ENCODE results near the gene RHBDD1. TPM values are rescaled to one million over a fixed set of nuclear protein-coding genes. Genes with fewer than 3 reads are reported as not detected.
A peak's percentile ranks its signal among the peaks of the same experiment; 100 is the strongest.

RHBDD1 gene
- total RNA-seq, 1 donor from 2014 or later = 14.1 TPM

DNA sequence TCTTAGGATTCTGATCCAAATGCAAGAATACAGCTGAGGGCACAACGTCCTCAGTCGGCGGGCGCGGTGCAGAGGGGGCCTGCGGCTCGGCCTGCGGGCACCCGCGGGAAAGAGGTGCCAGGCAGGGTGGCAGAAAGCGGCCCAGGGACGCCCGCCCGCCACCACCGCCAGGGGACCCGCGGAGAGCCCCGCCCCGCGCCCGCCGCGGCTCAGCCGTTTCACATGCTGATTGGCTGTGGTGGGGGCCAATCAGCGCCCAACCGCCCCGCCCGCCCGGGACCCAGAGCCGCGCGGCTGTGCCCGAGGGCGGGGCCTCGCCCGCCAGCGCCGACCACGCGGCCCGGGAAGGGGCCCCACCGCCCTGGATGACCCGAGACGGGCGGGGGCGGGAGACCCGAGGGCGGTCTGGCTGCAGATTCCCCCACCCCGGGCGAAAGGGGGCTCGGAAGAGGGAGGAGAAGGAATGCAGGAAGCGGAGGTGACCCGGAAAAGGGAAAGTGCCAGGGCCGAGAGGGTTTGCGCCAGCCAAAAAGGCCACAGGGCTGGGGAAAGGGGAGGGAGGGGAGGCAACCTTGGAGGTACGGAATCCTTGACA lies 44.3 kb upstream of the RHBDD1 start:
- peak overlapping the region; percentile 69 for H3K4me3 ChIP-seq (ENCODE audit: low read depth, low read length)
- TF ChIP-seq, protein P1, sequence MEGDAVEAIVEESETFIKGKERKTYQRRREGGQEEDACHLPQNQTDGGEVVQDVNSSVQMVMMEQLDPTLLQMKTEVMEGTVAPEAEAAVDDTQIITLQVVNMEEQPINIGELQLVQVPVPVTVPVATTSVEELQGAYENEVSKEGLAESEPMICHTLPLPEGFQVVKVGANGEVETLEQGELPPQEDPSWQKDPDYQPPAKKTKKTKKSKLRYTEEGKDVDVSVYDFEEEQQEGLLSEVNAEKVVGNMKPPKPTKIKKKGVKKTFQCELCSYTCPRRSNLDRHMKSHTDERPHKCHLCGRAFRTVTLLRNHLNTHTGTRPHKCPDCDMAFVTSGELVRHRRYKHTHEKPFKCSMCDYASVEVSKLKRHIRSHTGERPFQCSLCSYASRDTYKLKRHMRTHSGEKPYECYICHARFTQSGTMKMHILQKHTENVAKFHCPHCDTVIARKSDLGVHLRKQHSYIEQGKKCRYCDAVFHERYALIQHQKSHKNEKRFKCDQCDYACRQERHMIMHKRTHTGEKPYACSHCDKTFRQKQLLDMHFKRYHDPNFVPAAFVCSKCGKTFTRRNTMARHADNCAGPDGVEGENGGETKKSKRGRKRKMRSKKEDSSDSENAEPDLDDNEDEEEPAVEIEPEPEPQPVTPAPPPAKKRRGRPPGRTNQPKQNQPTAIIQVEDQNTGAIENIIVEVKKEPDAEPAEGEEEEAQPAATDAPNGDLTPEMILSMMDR (conservative IDR thresholded peaks at IDR 0.05; ENCODE audit: low read depth, low read length) = peak; percentile 34
- no peak for DNase-seq (ENCODE audit: low read depth)

DNA sequence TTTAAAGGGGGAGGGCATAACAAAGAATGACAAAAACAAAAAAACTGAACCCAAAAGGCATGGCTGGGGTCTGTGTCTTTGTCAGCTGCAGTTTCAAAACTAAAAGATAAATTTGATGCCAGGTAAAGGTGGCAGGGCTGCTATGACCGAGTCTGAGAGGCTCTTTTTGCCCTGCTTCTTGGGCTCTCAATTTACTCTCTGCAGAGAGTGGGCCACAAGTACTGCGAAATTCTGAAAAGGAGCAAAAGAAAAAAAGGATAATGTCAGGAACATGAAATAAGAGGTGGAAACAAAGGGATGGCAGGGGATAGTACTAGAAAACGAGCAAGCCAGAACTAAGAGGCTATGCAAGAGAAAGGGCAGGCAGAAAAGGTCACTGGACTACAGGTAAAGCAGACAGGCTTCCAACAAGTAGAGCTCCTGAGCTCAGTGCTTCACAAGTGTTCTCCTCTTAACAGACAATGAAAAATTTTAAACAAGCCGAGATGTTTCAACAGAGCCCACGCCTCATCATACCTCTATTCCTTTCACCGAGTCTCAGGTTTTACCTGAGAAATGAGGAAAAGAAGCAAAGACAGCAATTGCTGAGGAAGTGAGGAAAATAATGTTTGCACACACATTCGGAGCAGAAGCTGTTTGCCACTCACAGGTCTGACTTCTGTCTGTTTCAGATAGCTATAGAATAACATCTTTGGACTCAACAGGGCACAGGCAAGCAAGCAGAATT lies 43.5 kb upstream of the RHBDD1 start:
- peak overlapping the region; percentile 69 for H3K4me3 ChIP-seq (ENCODE audit: low read depth, low read length)
- no peak for DNase-seq (ENCODE audit: low read depth)
- TF ChIP-seq, protein P1 (conservative IDR thresholded peaks at IDR 0.05; ENCODE audit: low read depth, low read length) = no peak

DNA sequence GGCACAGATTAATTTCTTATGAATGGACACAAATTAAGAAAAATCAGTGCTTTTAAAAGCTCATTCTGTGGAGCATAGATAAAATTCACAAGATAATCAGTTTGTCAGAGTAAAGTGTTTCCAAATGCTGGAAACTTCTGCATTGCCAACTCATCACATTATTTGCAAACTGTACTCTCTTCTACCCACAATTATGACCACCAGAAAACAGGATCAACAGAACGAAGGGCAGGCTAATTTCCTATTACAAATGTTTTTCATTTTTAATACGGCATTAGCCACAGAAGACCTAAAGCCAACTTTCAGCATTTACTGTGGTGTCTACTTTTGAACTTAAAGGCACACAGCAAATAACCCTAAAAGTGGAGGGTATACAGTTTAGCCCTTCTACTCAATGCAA lies 42.2 kb upstream of the RHBDD1 start:
- TF ChIP-seq, protein P1 (conservative IDR thresholded peaks at IDR 0.05; ENCODE audit: low read depth, low read length) = no peak
- H3K4me3 ChIP-seq (ENCODE audit: low read depth, low read length) = peak overlapping the region; percentile 69
- no peak for DNase-seq (ENCODE audit: low read depth)

DNA sequence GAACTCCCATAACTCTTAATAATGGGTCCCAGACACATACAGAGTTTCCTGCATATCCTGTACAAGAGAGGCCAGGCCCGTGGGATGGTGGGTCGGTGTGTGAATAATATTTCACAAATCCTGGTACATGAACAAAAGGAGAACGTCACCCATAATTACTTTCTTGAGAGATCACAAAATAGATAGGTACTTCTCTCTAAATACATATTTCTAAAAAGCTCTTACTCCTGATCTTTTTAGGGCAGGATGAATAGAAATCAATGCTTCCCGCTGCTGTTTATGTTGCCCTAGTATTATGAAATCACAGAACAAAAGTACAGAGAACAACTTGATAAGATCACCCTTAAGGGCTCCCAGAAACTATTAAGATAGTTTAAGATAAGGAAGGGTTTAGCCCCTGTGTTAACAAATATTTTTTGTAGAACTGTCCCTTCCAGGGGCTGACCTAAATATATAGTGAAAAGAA lies 41.6 kb upstream of the RHBDD1 start:
- TF ChIP-seq, protein P1 (conservative IDR thresholded peaks at IDR 0.05; ENCODE audit: low read depth, low read length) = no peak
- DNase-seq (ENCODE audit: low read depth) = no peak
- peak overlapping the region; percentile 69 for H3K4me3 ChIP-seq (ENCODE audit: low read depth, low read length)

DNA sequence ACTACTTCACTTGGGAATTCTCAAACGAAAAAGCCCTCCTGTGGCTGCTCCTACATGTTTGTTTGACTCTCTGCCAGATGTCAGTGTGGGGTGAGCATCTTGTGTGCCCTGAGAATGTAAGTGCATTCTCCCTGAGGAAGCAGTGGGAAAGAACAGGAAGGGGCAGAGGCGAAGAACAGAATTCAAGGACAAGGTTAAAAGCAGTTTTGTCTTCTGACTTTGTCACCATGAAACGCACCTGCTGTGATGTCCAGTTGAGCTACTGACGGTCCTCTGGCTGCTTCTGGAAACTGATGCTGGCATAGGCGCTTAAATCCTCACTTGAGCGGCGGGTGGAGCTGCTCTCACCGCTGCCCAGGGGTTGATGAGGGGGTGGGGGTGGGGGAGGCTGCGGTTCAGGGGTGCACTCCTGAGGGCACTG lies 41.1 kb upstream of the RHBDD1 start:
- H3K4me3 ChIP-seq (ENCODE audit: low read depth, low read length) = peak overlapping the region; percentile 69
- no peak for DNase-seq (ENCODE audit: low read depth)
- TF ChIP-seq, protein P1 (conservative IDR thresholded peaks at IDR 0.05; ENCODE audit: low read depth, low read length) = peak; percentile 12

DNA sequence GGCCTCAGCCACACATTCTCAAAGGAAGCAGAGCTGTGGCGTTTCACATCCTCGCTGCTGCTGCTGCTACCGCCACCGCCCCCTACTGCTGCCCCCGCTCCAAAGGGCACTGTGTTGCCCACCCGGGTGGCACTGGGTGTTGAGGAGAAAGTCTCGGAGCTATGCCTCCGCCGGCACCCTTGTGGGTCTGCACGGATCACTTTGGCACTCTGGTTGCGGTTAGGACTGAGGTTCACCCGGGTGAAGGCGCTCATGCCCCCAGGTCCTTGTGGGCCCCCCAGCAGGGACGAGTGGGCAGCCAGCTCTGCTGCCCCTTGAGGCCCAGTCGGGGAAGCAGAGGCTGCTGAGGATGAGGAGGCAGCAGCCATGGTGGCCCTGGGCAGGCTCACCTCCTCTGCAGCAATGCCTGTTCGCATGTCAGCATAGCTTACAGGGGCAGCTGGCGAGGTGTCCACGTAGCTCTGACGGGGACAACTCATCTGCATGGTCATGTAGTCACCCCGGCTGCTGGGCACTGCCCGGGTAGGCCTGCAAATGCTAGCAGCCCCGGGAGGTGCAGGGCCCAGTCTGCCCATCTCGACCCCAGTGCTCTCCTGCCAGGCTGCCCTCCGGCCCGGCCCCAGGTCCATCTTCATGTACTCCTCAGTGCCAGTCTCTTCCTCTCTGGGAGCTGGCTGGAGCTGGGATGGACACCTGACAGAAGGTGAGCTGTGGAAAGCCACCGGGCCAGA lies 40.4 kb upstream of the RHBDD1 start:
- peak overlapping the region; percentile 69 for H3K4me3 ChIP-seq (ENCODE audit: low read depth, low read length)
- DNase-seq (ENCODE audit: low read depth) = no peak
- TF ChIP-seq, protein P1 (conservative IDR thresholded peaks at IDR 0.05; ENCODE audit: low read depth, low read length) = no peak

Measured in epithelial cell of proximal tubule (primary cell).